Endothelial cell of umbilical vein (primary cell): ENCODE results near the gene EBPL. TPM values are rescaled to one million over a fixed set of nuclear protein-coding genes. Genes with fewer than 3 reads are reported as not detected.

Experiments
- BruUV-seq: library from RNA; stranded (reverse); fragments of 400-500 nt; replicated peaks from 2 replicates; lab custom pipeline; 2021; lab: Mats Ljungman, UMichigan
- CTCF ChIA-PET: fragments of 300-600, 350-600 bp; sonication (Branson Sonifier 250); formaldehyde crosslinking; loops from one replicate; lab custom pipeline; 2021; ENCODE audit warnings: antibody characterized with exemption, inconsistent platforms; lab: Charles Lee
- POLR2A ChIA-PET: fragments of 300-600, 350-600 bp; sonication (Branson Sonifier 250); formaldehyde crosslinking; loops from one replicate; lab custom pipeline; 2021; ENCODE audit warnings: antibody characterized with exemption, inconsistent platforms; lab: Charles Lee
- DNase-seq: peaks from one replicate; pipeline ENCODE4 v3.0.0-alpha.2; 2011; ENCODE audit warnings: low read depth, low spot score
- FAIRE-seq: peaks from 2 replicates; lab custom pipeline; 2011; peaks lifted over from hg19 to GRCh38; lab: Jason Lieb, UNC
- H2AFZ ChIP-seq: 2 replicates; pipeline ENCODE4 v1.6.0; 2012; ENCODE audit warnings: low read depth, low read length, control low read depth, inconsistent platforms
- H3K27ac ChIP-seq: 2 replicates; pipeline ENCODE4 v1.5.1; 2011; ENCODE audit warnings: low read depth, mild to moderate bottlenecking, control low read depth, low read length, moderate library complexity; ENCODE audit not compliant: insufficient read depth
- H3K27me3 ChIP-seq, 2 experiments: 2 replicates each; pipeline versions ENCODE4 v1.6.0 to v1.6.1; 2011; ENCODE audit warnings: low read length in 2 of 2, mixed read lengths in 1 of 2; ENCODE audit not compliant: control insufficient read depth in 2 of 2, insufficient read depth in 2 of 2
- H3K36me3 ChIP-seq, 2 experiments: 2 replicates in 1 of 2; 3 replicates in 1 of 2; pipeline ENCODE4 v1.5.1; 2011; ENCODE audit warnings: low read length in 2 of 2, mild to moderate bottlenecking in 1 of 2, moderate library complexity in 1 of 2; ENCODE audit not compliant: control insufficient read depth in 2 of 2, insufficient read depth in 2 of 2; ENCODE audit errors: extremely low read depth in 1 of 2
- H3K4me1 ChIP-seq: 3 replicates; pipeline ENCODE4 v1.5.1; 2011; ENCODE audit warnings: mild to moderate bottlenecking, low read length; ENCODE audit not compliant: control insufficient read depth, insufficient read depth; ENCODE audit errors: extremely low read depth
- H3K4me2 ChIP-seq: 2 replicates; pipeline ENCODE4 v1.6.1; 2011; ENCODE audit warnings: low read length, control low read depth, mixed read lengths; ENCODE audit not compliant: insufficient read depth
- H3K4me3 ChIP-seq, 3 experiments: fragments of 200-600 bp in 1 of 3; sonication (generic), shearing (Covaris generic) in 1 of 3; replicated peaks in 1 of 3; 2 replicates each; pipeline ENCODE4 v1.5.1; 2011 to 2016; ENCODE audit warnings: control low read depth in 3 of 3, low read length in 3 of 3, mild to moderate bottlenecking in 2 of 3, inconsistent platforms in 1 of 3, low read depth in 1 of 3, moderate library complexity in 1 of 3; ENCODE audit not compliant: insufficient read depth in 1 of 3
- H3K79me2 ChIP-seq: 2 replicates; pipeline ENCODE4 v1.6.0; 2012; ENCODE audit warnings: low read length, inconsistent platforms; ENCODE audit not compliant: control insufficient read depth, insufficient read depth
- H3K9ac ChIP-seq: replicated peaks from 2 replicates; pipeline ENCODE3; 2011; ENCODE audit warnings: low read length, control low read depth; ENCODE audit not compliant: insufficient read depth; ENCODE audit errors: extremely low read depth
- H3K9me1 ChIP-seq: replicated peaks from 3 replicates; pipeline ENCODE4 v1.6.0; 2011; ENCODE audit warnings: mild to moderate bottlenecking, low read length; ENCODE audit not compliant: control insufficient read depth, insufficient read depth; ENCODE audit errors: extremely low read depth
- H3K9me3 ChIP-seq: replicated peaks from 2 replicates; pipeline ENCODE4 v1.5.1; 2012; ENCODE audit warnings: low read length, inconsistent platforms; ENCODE audit not compliant: control insufficient read depth, insufficient read depth
- H4K20me1 ChIP-seq: replicated peaks from 2 replicates; pipeline ENCODE3; 2011; ENCODE audit warnings: mild to moderate bottlenecking, low read length; ENCODE audit not compliant: control insufficient read depth, insufficient read depth; ENCODE audit errors: extremely low read depth
- CTCF ChIP-seq, 2 donors: IDR thresholded peaks; 1 replicate in 1 of 2; 2 replicates in 1 of 2; pipeline ENCODE4 v1.5.1; 2011; ENCODE audit warnings: low read length in 2 of 2, mild to moderate bottlenecking in 2 of 2, moderate library complexity in 2 of 2, control low read depth in 1 of 2, inconsistent platforms in 1 of 2, low read depth in 1 of 2; ENCODE audit not compliant: insufficient read depth in 1 of 2; ENCODE audit errors: extremely low read depth in 1 of 2
- FOS ChIP-seq: IDR thresholded peaks from 2 replicates; pipeline ENCODE4 v1.6.1; 2011; ENCODE audit warnings: mild to moderate bottlenecking, low read length, moderate library complexity, borderline replicate concordance; ENCODE audit not compliant: insufficient read depth
- GATA2 ChIP-seq: IDR thresholded peaks from 2 replicates; pipeline ENCODE4 v1.7.0; 2011; ENCODE audit warnings: low read depth, mild to moderate bottlenecking, moderate library complexity, mixed read lengths, low read length; ENCODE audit not compliant: insufficient read length, insufficient read depth
- JUN ChIP-seq: IDR thresholded peaks from 2 replicates; pipeline ENCODE4 v1.6.1; 2011; ENCODE audit warnings: borderline replicate concordance, low read depth; ENCODE audit not compliant: insufficient read length, insufficient read depth
- MAX ChIP-seq: IDR thresholded peaks from 2 replicates; pipeline ENCODE4 v1.6.1; 2011; ENCODE audit not compliant: insufficient read depth, insufficient read length
- dilution Hi-C: fragments of 300-500 bp; cut with MboI; formaldehyde crosslinking; loops from one replicate; pipeline ENCODE4 v1.15.0; 2019; ENCODE audit warnings: low sequenced_read_pairs; ENCODE audit not compliant: extremely low pct_ligation_motif_present
- intact Hi-C: fragments of 100-400 bp; cut with micrococcal nuclease; formaldehyde crosslinking; loops from one replicate; pipeline ENCODE4 v1.10.0; 2022
- polyA plus RNA-seq, 4 experiments: library from polyadenylated mRNA; depleted of rRNA in 3 of 4; stranded (reverse) in 3 of 4; unstranded in 1 of 4; fragments of >200 nt; gene quantifications; 2 replicates each; pipeline versions ENCODE4 v1.2.1 to v1.2.3, GENCODE V29; 2011 to 2012; ENCODE audit warnings: missing spikeins in 1 of 4
- total RNA-seq: library from RNA; stranded (reverse); gene quantifications from 2 replicates; pipeline ENCODE4 v1.2.3, GENCODE V29; 2021

Gene EBPL
- total and polyA plus RNA-seq, 2 donors (not counting 3 experiments of a cell fraction or from before 2014, with no cell fraction given) = 75.5 to 159 TPM

DNA sequence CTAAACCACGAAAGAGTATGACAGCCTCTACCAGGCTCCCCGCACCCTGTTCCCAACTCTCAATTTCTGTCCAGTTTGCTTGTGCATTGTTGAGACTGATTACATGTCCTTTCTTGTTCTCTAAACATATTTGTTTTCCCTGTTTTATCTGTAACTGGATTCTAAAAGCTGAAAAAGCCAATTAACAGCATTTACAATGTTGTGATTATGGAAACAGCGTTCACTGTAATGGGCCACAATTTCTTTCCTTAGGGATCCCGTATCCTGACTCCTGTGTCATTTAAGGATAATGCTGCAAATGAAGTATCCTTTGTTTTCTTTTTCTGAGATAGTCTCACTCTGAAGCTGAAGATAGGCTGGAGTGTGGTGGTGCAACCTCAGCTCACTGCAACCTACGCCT is 20.5 kb downstream of the EBPL start:
- peaks cover 11% of the 10 kb centered on the region for H3K4me1 ChIP-seq
- CTCF ChIA-PET = interaction anchor here (0.5 to 2.5 kb wide), 15 partner anchors 8 to 1241 kb away, joined by 3 to 8 read pairs (median 3); partner anchors contain the start of genes EBPL and SPRYD7
- H3K27me3 ChIP-seq = no peaks in the 10 kb centered on the region
- H3K36me3 ChIP-seq = peaks cover 0 to 8% of the 10 kb centered on the region in 2 experiments
- DNase-seq (no peak), FAIRE-seq (peak; percentile 42)
- dilution Hi-C loops = no loop called here
- no TSS peak for BruUV-seq
- H3K4me2 ChIP-seq = peak overlapping the region; percentile 24
- intact Hi-C loops = no loop called here
- no peaks in the 10 kb centered on the region for H4K20me1 ChIP-seq
- no peak overlapping the region for H3K27ac ChIP-seq
- H3K9me3 ChIP-seq = no peaks in the 10 kb centered on the region
- POLR2A ChIA-PET = no interaction called here
- no peaks in the 10 kb centered on the region for H3K9me1 ChIP-seq
- no peak overlapping the region for H2AFZ ChIP-seq
- no peak overlapping the region for H3K4me3 ChIP-seq
- no peak overlapping the region for H3K9ac ChIP-seq
- peaks cover 21% of the 10 kb centered on the region for H3K79me2 ChIP-seq
- TF ChIP-seq JUN (no peak), GATA2 (no peak), FOS (no peak), MAX (no peak), CTCF (IDR thresholded peaks at IDR 0.05; ENCODE audit: extremely low read depth in 1 of 2, insufficient read depth in 1 of 2, low read depth in 1 of 2, low read length in 2 of 2) (no peak)
